Germinal center (tissue), 1 donor: ENCODE results near the gene SRC.
A peak's percentile ranks its signal among the peaks of the same experiment; 100 is the strongest.
"Not testable (repeated sequence)": the region's sequence is repeated elsewhere in the genome, so short reads cannot be mapped to it uniquely, and the experiment has no call there.

ENCODE experiments used
- DNase-seq: peaks from one replicate; pipeline ENCODE4 v3.0.0; 2012; ENCODE audit warnings: mixed read lengths, low spot score

The SRC gene

GRCh38 chr20:37363221-37364012 lies 17.5 kb downstream of the SRC start:
- no peak for DNase-seq

GRCh38 chr20:37364013-37364926 lies 18.3 kb downstream of the SRC start:
- DNase-seq = no peak

- DNase-seq = no peak
Measured at GRCh38 chr20:37364927-37365272, 19.0 kb downstream of the SRC start.

GRCh38 chr20:37365760-37366638 lies 20.1 kb downstream of the SRC start:
- DNase-seq = peak; percentile 58

GRCh38 chr20:37366743-37367142 lies 20.8 kb downstream of the SRC start:
- DNase-seq = no peak

GRCh38 chr20:37369846-37370245 lies 23.9 kb downstream of the SRC start:
- DNase-seq = no peak

- DNase-seq = not testable (repeated sequence)
Measured at GRCh38 chr20:37371845-37372244, 25.9 kb downstream of the SRC start.

GRCh38 chr20:37372441-37372840 lies 26.5 kb downstream of the SRC start:
- no peak for DNase-seq

- no peak for DNase-seq
Measured at GRCh38 chr20:37373020-37373598, 27.2 kb downstream of the SRC start.

GRCh38 chr20:37375227-37375626 lies 29.3 kb downstream of the SRC start:
- DNase-seq = no peak

- DNase-seq = no peak
Measured at GRCh38 chr20:37376324-37376723, 30.4 kb downstream of the SRC start.

GRCh38 chr20:37376791-37377190 lies 30.9 kb downstream of the SRC start:
- DNase-seq = no peak

GRCh38 chr20:37377346-37378081 lies 31.6 kb downstream of the SRC start:
- no peak for DNase-seq

GRCh38 chr20:37378420-37378784 lies 32.5 kb downstream of the SRC start:
- DNase-seq = no peak

GRCh38 chr20:37378785-37379598 lies 33.1 kb downstream of the SRC start:
- DNase-seq = no peak

GRCh38 chr20:37379967-37380828 lies 34.3 kb downstream of the SRC start:
- no peak for DNase-seq

- no peak for DNase-seq
Measured at GRCh38 chr20:37380864-37381579, 35.1 kb downstream of the SRC start.

- DNase-seq = peak; percentile 72
Measured at GRCh38 chr20:37381621-37382471, 35.9 kb downstream of the SRC start.
